Activated naive CD4-positive, alpha-beta T cell treated with anti-CD3 and anti-CD28 coated beads, Interleukin-2, amount 50 U/mL, for 16 hours (primary cell): ENCODE data around the gene TCF12.

Experiments
- DNase-seq: peaks from one replicate; pipeline ENCODE4 v3.0.0-alpha.2; 2020

TCF12 gene

DNA sequence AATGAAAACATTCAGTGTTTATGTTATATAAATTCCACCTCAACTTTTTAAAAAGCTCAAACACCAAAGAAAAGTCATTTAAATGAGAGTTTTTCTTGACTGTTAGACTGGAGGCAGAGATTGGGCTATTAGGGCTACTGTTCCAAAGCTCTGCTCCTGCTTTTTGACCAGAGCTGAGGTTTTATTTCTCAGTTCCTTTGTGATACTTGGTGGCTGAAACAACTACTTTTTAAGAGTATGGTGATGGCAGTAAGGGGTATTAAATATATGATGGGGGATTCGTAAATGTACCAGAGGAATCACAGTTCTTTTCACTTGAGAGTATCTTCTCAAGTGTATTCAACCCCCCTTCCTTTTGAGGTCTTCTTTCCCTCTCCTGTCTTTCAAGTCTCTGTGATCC is 271.8 kb downstream of the TCF12 start:
- DNase-seq, result no peak

DNA sequence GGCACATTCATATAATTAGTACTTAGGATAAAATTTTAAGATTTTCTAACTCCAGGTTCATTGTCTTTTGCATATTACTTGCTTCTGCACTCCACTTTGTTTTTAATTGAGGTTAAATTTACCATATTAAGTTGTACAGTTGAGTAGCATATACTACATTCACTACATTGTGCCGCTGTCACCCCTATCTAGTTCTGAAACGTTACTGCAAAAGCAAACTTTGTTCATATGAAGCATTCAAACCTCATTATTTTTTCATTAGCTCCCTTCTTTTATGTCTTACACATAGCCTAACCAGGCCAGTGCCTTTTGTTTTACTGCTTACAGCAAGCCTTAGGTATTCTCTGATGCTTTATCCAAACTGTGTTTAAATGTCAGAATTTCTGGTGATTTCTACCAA is 274.7 kb downstream of the TCF12 start:
- no peak for DNase-seq

DNA sequence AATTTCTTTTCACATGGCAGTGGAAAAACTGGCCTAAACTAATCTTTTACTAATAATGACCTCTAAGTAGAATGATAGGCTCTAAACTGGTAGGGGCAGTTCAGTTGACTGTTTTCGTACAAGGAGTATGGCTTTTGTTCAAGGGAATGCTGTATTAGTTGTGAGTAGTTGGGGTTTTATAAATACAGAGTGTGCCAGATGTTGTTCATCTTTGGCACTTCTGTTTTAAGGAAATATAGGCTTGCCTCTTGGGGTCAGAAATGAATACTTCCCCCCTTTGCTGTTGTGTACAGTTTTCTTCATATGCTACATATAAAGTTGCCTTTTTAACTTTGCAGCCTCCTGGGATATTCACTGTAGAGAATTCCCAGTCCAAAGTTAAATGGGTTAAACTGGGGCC is 276.9 kb downstream of the TCF12 start:
- DNase-seq, result no peak

DNA sequence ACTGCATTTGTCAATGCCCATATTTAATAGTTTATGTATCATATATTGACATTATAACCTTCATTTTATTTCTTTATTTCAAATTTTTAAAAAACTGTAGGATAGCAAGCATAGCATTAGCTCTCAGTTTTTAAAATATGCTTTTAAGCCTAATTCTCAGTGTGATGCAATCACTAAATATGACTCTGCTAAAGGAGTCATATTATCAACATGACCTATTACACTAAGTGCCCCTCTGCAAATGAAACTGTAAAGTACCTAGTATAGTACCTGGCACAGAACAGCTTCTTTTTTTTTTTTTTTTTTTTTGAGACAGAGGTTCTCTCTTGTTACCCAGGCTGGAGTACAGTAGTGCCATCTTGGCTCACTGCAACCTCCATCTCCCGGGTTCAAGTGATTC is 278.4 kb downstream of the TCF12 start:
- DNase-seq, result no peak

DNA sequence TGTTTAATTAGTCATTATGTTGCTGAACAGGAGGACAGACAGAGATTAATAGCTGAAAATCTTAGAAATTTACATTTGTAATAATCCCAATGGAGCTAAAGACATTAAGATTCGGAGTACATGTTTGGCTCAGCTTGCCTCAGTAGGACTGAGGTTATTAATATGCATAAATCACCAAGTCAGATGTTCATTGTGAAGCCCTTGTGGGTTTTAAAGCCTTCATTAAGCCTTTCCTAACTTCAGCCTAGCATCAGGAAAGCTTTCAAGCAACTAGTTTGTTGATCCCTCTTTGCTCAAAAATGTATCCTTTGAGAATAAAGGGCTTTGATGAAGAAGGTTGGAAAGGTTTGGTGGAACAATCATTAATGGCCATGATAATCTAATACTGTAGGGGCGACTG is 279.7 kb downstream of the TCF12 start:
- no peak for DNase-seq

DNA sequence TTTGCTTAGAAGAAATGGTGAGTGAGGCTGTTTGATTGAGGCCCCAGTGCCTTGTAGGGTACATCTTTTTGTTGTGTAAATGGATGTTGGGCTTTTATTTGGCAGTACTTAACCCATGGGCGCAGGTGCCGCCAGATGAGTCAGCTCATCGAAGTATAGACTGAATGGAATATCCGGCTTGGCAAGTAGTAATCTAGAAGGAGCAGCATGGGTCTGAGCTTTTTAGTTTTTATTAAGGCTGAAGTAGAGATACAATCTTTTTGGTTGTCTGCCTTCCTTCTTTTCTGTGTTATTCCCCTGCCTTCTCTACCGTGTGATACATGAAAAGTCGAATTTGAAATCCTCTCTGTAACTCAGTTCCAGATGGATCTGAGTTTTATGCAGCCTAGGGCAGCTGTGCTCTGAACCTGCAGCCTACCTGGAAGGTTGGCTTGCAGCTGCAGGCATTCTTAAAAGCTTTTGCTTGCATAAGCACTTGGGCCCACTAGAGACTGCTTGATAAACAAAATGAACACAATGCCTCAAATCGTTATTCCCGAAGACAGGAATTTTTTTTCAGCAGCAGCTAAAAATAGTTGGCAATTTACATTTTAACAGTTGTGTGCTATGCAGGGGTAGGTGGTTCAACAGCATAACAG is 280.3 kb downstream of the TCF12 start:
- DNase-seq, result no peak

DNA sequence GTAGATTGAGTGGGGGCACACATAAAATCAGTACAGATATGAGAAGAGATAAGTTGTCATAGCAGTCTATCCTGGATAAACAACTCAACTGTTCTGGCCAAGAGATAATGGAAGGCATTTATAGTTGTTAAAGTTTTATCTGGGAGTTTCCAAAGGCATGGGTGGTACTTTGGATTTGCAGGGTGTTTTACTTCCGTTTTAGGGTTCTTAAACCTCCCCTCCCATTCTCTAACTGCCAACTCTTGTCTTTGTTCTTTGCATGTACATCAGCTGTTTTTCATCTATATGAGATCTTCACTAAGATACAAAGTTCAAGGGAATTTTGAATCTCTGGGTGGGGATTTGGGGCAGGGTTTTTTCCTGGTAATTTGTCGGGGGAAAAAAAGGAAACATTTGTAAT is 283.1 kb downstream of the TCF12 start:
- no peak for DNase-seq

DNA sequence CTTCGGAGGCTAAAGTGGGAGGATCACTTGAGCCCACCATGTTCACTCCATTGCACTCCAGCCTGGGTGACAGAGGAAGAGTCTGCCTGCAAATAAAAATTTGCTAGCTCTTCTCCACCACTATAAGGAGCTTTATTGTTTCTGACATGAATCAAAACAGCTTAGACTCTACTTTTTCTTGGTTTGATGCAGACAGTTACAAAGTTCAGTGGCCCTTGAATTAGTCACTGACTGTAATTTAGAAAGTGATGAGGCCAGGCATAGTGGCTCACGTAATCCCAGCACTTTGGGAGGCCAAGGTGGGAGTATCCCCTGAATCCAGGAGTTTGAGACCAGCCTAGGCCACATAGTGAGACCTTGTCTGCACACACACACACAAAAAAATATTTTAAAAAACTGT is 285.5 kb downstream of the TCF12 start:
- no peak for DNase-seq

DNA sequence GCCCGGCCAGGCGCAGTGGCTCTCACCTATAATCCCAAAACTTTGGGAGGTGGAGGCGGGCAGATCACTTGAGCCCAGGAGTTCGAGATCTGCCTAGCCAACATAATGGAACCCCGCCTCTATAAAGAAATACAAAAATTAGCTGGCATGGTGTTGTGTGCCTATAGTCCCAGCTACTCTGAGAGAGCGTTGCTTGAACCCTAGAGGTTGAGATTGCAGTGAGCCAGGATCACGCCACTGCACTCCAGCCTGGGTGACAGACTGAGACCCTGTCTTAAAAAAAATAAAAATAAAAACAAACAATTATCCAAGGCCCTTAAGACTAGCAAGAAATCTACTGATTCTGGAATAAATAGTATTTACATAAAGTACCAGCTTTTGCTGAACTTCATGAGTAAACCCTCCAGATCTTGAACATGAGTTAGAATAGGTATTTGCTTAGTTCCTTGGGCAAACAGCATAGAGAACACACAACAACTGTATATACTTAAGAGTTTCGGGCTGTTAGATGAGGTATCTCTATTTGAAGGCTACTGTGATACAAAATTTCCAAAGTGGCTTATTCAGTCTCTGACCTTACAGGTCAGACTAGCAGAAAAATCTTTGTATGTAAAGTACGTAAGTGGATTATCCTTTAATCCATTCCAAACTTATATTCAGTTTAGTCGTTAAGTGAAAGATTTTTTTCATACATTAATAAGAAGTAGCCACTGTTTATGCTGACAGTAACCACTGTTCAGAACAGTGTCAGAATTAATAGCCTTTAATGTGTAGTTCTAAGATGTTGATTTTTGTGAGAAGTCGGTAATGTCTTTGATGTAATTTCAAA is 286.8 kb downstream of the TCF12 start:
- no peak for DNase-seq

DNA sequence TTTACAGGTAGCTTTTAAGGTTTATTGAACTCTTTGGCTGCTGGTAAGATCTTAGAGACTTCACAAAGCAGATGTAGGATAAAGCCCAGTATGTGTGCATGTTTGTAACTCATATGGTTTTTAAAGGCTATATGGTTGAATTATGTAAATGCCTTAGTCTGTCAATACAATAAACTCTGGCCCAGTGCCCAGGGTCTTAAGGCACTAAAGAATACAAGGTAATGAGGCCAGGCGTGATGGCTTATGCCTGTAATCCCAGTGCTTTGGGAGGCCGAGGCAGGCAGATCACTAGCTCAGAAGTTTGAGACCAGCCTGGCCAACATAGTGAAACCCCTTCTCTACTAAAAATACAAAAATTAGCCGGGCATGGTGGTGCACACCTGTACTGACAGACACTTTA is 287.6 kb downstream of the TCF12 start:
- DNase-seq, result no peak

DNA sequence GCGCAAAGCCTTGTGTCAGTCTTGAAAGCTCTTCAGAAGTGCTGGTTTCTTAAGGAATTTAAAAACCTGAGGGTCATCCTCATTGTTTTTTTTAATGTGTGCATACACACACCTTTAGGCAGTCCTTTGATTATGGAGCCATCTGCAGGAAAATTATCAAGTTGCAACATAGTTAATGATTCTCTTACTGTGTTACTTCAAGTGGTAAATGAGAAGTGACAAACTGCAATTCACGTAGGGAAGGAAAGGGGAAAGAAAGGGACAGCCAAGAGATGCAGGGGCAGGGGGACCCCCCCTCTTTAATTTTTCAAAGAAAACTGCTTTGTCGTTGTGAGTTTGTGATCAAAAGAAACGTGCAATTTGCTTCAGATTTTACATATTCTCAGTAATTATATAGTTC is 295.4 kb downstream of the TCF12 start:
- DNase-seq, result no peak

DNA sequence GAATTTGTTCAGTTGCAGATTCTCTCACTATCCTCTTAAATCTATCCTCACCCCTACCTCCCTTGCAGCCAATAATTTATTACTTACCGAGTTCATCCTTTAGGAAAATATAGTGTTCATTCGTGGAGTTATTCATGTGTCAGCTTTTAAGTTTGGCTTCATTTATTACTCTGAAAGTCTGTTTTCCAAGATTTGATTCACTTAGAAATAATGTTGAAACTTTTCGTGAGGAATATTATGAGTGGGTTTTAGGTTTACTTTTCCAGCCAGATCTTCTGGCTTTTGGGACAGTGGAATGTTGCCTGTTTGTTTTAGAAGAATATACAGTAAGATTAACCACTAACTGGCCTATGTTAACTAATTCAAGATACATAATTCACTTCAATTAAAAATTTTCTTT is 296.9 kb downstream of the TCF12 start:
- no peak for DNase-seq

DNA sequence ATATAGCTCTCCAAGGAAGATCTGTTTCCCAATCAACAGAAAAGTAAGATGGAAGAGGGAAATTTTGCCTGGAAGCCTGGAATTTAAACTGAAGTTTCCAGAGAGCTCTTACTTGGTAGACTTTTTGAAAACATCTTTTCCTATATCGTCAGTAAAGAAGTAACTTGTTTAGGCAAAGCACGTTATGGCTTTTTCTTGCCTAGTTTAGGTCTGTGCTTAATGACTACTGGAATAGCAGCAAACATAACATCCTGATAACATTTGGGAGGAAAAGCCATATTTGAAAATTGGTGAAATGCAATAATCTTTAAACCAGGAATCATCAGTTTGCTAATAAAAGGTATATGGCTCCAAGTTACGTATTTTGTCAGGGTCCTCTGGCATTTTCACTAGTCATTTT is 297.4 kb downstream of the TCF12 start:
- no peak for DNase-seq

DNA sequence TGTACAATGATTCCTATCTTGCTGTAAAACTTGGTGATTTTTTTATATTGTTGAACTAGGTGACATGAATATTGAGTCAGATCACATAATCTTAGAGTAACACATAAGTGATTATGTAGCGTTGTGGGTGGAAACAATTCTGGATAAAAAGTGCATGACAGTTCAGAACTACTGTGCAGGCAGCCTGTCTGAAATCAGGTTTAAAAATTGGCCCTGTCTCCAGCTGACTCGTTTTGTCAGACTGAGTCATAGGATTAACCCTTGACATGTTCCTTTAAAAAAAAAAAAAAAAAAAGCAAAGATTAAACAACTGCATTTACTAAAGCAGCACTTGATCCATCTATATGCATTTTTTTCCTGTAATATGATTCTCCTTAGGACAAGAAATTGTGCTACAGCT is 297.8 kb downstream of the TCF12 start:
- DNase-seq, result no peak

DNA sequence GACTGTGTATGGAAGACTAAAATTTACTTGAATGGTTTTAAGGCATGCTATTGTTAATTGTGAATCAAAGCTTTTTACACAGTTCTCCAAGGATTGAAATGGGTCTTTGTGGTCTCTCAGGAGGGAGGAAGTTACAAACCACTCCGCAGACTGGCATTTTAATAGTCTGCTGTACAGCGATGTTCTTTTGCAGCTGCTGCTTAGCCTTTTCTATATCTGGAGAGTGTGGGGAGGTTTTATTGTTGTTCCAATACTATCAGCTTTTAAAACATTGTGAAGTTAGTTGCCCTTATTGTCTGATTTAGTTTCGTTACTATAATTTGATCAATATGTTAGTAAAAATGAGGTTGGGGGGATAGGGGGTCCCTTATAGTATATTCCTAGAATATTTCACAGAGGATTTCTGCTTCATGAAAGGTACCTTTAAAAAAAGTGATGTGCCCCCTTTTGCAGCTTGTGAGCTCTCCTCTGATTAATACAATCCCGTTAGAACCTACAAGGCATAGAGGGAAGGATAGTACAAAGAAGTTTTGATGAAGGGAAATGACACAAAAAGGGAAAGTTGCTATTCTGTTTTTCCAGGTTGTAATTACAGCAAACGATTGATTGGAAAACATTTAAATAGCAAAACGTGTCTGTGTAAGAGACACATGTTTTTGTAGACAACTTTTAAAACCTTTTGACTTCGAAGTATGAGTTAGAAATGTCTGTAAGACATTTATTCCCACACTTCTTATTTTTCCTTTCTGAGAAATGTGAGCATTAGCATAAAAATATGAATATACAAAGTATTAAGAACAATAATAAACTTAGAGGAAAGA is 299.5 kb downstream of the TCF12 start:
- DNase-seq, result no peak

DNA sequence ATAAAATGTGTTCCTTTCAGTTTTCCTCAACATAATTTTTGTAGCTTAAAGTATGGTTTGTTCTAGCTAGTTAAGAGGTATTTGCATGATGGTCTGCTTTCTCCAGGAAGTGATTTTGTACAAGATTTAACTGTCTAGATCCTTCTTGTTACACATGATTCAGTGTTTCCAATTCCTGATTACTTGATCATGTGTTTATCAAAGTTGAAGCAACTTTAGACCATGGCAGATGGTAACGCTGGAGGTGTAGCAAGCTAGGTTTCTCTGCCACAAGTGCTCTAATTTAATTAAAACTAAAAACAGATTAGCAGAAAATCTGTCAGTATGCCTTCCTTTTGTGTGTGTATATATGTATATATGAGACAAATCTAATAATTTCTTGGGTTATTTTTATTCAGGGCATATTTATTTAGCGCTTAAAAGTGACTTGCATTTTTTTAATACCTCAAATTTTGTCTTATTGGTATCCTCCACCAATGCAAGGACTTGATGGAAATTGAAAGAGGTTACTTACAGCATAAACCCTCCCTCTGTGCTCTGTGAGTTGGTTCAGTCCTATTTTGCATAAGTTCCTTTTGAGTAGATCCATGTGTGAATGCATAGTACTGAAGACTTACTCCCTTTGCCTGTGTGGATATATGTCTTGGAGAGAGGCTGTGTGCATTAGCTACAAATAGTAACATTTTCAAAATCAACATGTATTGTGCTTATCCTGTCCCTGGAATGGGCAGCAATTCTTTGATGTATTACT is 300.6 kb downstream of the TCF12 start:
- no peak for DNase-seq

DNA sequence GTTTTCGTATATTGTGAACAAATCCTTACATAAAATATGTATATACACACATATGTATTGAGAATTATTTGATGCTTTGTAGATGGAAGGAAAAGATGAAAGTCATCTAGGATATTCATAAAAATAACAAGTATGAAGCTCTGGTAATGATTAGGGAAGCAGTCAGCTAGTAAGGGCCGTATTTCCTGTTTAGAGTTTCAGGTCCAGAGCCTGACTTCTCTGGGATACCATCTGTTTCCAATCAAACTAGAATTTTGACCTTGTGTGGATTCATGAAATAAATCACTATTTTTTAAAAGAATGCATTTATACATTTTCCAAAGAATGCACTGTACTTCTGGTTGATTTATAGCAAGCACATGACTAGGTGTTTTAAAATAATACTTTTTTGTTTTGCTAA is 301.8 kb downstream of the TCF12 start:
- no peak for DNase-seq

DNA sequence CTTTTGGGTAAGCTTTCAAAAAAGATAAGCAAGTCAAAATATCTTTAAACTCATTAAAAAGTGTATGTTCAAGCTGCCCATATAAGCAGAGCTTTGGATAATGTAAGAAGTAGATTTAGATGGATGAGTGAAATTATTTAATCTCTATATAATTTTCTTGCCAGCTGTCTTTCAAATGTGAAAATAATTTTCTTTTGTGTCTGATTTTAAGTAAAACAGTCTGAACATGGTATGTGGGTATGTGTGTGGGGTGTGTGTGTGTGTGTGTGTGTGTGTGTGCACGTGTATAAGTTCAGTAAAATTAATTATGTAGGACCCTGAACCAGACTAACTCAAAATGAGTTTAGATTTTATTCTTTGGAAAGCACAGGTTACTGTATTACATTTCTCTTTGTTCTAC is 302.7 kb downstream of the TCF12 start:
- no peak for DNase-seq

DNA sequence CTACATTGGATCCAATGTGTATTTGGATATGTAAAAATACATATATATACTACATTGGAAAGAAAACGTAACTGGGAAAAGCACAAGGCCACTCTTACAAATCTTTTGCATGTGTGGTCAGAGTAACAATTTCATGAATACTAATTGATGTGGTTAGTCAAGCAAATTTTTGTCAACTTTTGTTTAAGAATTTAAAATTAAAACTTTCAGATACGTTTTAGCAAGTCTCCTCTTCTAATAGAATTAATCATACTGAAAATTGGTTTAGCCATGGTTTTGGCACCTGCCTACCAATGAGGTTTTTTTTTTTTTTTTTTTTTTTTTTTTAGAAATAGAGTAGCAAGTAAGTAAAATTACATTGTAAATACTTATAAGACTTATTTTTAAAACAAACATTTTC is 304.9 kb downstream of the TCF12 start:
- DNase-seq, result no peak

DNA sequence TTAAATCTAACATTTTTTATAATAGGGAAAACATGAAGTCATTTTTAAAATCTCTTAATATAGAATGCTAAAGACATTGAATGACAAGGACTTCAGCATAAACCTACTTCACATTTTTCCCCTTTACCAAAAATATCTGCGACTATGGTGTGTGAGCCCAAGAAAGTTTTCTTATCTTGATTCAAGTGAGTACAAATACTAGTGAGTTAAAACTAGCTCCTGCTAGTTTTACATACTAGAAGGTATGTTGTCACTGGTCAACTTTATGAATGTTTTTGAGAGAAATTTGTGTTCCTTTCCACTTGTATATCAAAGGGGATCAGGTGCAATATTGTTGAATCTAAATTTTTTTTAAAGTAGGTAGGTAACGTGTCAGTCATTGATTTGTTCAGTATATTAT is 305.4 kb downstream of the TCF12 start:
- no peak for DNase-seq

DNA sequence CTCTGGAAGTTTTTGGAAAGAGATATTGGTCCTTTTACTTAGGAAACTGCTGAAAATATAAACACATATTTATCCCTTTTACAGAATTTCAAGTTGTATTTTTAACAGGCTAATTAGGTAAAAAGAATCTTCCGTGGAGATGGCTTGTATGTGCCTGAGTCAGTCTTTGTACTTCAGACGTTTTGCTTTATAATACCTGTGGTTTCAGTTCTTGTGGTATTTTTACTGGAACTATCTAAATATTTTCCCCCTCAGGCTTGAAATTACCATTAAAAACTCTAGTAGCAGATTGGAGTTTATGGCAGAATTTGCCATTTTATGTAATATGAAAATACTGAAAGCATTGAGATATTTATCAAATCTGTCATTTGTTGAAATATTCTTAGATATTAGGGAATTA is 306.2 kb downstream of the TCF12 start:
- DNase-seq, result no peak

DNA sequence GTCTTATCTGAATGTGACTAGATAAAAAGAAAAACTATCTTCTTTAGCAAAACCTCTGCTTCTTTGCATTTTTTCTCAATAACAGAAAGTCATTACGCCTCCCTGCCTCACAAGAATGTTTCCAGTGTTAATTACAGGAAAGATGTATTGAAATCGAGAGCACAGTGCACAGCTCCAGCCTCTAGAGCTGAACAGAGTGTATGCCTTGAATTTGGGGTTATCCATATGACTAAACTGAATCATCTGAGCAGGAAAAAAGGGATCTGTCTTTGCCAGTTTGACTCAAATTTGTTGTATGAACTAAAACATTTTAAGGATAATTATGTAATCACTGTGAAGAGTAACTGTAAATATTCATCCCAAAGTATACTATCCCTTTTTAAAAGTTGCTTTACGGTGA is 308.7 kb downstream of the TCF12 start:
- no peak for DNase-seq

DNA sequence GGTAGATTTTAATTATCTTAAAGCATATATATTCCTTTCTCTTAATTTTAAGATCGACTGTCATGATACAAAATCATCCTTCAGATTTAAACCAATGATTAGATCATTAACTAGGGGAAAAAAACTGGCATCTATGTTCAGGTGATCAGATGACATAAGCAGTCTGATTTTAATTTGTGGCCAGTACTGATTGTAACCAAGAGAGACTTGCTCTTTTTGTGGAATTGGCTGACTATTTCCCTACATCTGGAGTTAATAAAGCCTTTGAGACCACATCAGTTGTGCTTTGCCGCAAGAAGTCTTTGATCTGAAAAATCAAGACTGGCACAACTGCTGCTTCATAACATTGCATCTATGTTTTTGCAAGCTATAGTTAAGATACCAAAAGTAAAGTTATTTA is 309.5 kb downstream of the TCF12 start:
- no peak for DNase-seq
